Endothelial cell of umbilical vein (primary cell): ENCODE measurements around the gene TCERG1L. TPM values are rescaled to one million over a fixed set of nuclear protein-coding genes. Genes with fewer than 3 reads are reported as not detected.

Experiments used
- BruUV-seq: library from RNA; stranded (reverse); fragments of 400-500 nt; replicated peaks from 2 replicates; lab custom pipeline; 2021; lab: Mats Ljungman, UMichigan
- CTCF ChIA-PET: fragments of 300-600, 350-600 bp; sonication (Branson Sonifier 250); formaldehyde crosslinking; loops from one replicate; lab custom pipeline; 2021; ENCODE audit warnings: antibody characterized with exemption, inconsistent platforms; lab: Charles Lee
- POLR2A ChIA-PET: fragments of 300-600, 350-600 bp; sonication (Branson Sonifier 250); formaldehyde crosslinking; loops from one replicate; lab custom pipeline; 2021; ENCODE audit warnings: antibody characterized with exemption, inconsistent platforms; lab: Charles Lee
- DNase-seq: peaks from one replicate; pipeline ENCODE4 v3.0.0-alpha.2; 2011; ENCODE audit warnings: low read depth, low spot score
- FAIRE-seq: peaks from 2 replicates; lab custom pipeline; 2011; peaks lifted over from hg19 to GRCh38; lab: Jason Lieb, UNC
- H2AFZ ChIP-seq: 2 replicates; pipeline ENCODE4 v1.6.0; 2012; ENCODE audit warnings: low read depth, low read length, control low read depth, inconsistent platforms
- H3K27ac ChIP-seq: 2 replicates; pipeline ENCODE4 v1.5.1; 2011; ENCODE audit warnings: low read depth, mild to moderate bottlenecking, control low read depth, low read length, moderate library complexity; ENCODE audit not compliant: insufficient read depth
- H3K27me3 ChIP-seq, 2 experiments: 2 replicates each; pipeline versions ENCODE4 v1.6.0 to v1.6.1; 2011; ENCODE audit warnings: low read length in 2 of 2, mixed read lengths in 1 of 2; ENCODE audit not compliant: control insufficient read depth in 2 of 2, insufficient read depth in 2 of 2
- H3K36me3 ChIP-seq, 2 experiments: 2 replicates in 1 of 2; 3 replicates in 1 of 2; pipeline ENCODE4 v1.5.1; 2011; ENCODE audit warnings: low read length in 2 of 2, mild to moderate bottlenecking in 1 of 2, moderate library complexity in 1 of 2; ENCODE audit not compliant: control insufficient read depth in 2 of 2, insufficient read depth in 2 of 2; ENCODE audit errors: extremely low read depth in 1 of 2
- H3K4me1 ChIP-seq: 3 replicates; pipeline ENCODE4 v1.5.1; 2011; ENCODE audit warnings: mild to moderate bottlenecking, low read length; ENCODE audit not compliant: control insufficient read depth, insufficient read depth; ENCODE audit errors: extremely low read depth
- H3K4me2 ChIP-seq: 2 replicates; pipeline ENCODE4 v1.6.1; 2011; ENCODE audit warnings: low read length, control low read depth, mixed read lengths; ENCODE audit not compliant: insufficient read depth
- H3K4me3 ChIP-seq, 3 experiments: fragments of 200-600 bp in 1 of 3; sonication (generic), shearing (Covaris generic) in 1 of 3; replicated peaks in 1 of 3; 2 replicates each; pipeline ENCODE4 v1.5.1; 2011 to 2016; ENCODE audit warnings: control low read depth in 3 of 3, low read length in 3 of 3, mild to moderate bottlenecking in 2 of 3, inconsistent platforms in 1 of 3, low read depth in 1 of 3, moderate library complexity in 1 of 3; ENCODE audit not compliant: insufficient read depth in 1 of 3
- H3K79me2 ChIP-seq: 2 replicates; pipeline ENCODE4 v1.6.0; 2012; ENCODE audit warnings: low read length, inconsistent platforms; ENCODE audit not compliant: control insufficient read depth, insufficient read depth
- H3K9ac ChIP-seq: replicated peaks from 2 replicates; pipeline ENCODE3; 2011; ENCODE audit warnings: low read length, control low read depth; ENCODE audit not compliant: insufficient read depth; ENCODE audit errors: extremely low read depth
- H3K9me1 ChIP-seq: replicated peaks from 3 replicates; pipeline ENCODE4 v1.6.0; 2011; ENCODE audit warnings: mild to moderate bottlenecking, low read length; ENCODE audit not compliant: control insufficient read depth, insufficient read depth; ENCODE audit errors: extremely low read depth
- H3K9me3 ChIP-seq: replicated peaks from 2 replicates; pipeline ENCODE4 v1.5.1; 2012; ENCODE audit warnings: low read length, inconsistent platforms; ENCODE audit not compliant: control insufficient read depth, insufficient read depth
- H4K20me1 ChIP-seq: replicated peaks from 2 replicates; pipeline ENCODE3; 2011; ENCODE audit warnings: mild to moderate bottlenecking, low read length; ENCODE audit not compliant: control insufficient read depth, insufficient read depth; ENCODE audit errors: extremely low read depth
- EZH2 ChIP-seq: IDR thresholded peaks from 2 replicates; pipeline ENCODE4 v1.6.1; 2012; ENCODE audit warnings: borderline replicate concordance, low read depth, mild to moderate bottlenecking, moderate library complexity, low read length, inconsistent platforms; ENCODE audit not compliant: severe bottlenecking
- FOS ChIP-seq: IDR thresholded peaks from 2 replicates; pipeline ENCODE4 v1.6.1; 2011; ENCODE audit warnings: mild to moderate bottlenecking, low read length, moderate library complexity, borderline replicate concordance; ENCODE audit not compliant: insufficient read depth
- GATA2 ChIP-seq: IDR thresholded peaks from 2 replicates; pipeline ENCODE4 v1.7.0; 2011; ENCODE audit warnings: low read depth, mild to moderate bottlenecking, moderate library complexity, mixed read lengths, low read length; ENCODE audit not compliant: insufficient read length, insufficient read depth
- JUN ChIP-seq: IDR thresholded peaks from 2 replicates; pipeline ENCODE4 v1.6.1; 2011; ENCODE audit warnings: borderline replicate concordance, low read depth; ENCODE audit not compliant: insufficient read length, insufficient read depth
- MYC ChIP-seq: IDR thresholded peaks from one replicate; pipeline ENCODE4 v1.6.1; 2011; ENCODE audit warnings: mild to moderate bottlenecking, low read depth, low read length
- POLR2A ChIP-seq: IDR thresholded peaks from 2 replicates; pipeline ENCODE4 v1.6.1; 2012; ENCODE audit warnings: low read depth, mild to moderate bottlenecking, control low read depth, low read length
- POLR2AphosphoS5 ChIP-seq: IDR thresholded peaks from 2 replicates; pipeline ENCODE4 v1.6.1; 2012; ENCODE audit warnings: low read depth, mild to moderate bottlenecking, control low read depth, low read length, moderate library complexity; ENCODE audit not compliant: insufficient read depth
- dilution Hi-C: fragments of 300-500 bp; cut with MboI; formaldehyde crosslinking; loops from one replicate; pipeline ENCODE4 v1.15.0; 2019; ENCODE audit warnings: low sequenced_read_pairs; ENCODE audit not compliant: extremely low pct_ligation_motif_present
- intact Hi-C: fragments of 100-400 bp; cut with micrococcal nuclease; formaldehyde crosslinking; loops from one replicate; pipeline ENCODE4 v1.10.0; 2022
- polyA plus RNA-seq, 4 experiments: library from polyadenylated mRNA; depleted of rRNA in 3 of 4; stranded (reverse) in 3 of 4; unstranded in 1 of 4; fragments of >200 nt; gene quantifications; 2 replicates each; pipeline versions ENCODE4 v1.2.1 to v1.2.3, GENCODE V29; 2011 to 2012; ENCODE audit warnings: missing spikeins in 1 of 4
- total RNA-seq: library from RNA; stranded (reverse); gene quantifications from 2 replicates; pipeline ENCODE4 v1.2.3, GENCODE V29; 2021
- TF ChIP-seq, protein P1 (sequence below), 2 donors: IDR thresholded peaks; 1 replicate in 1 of 2; 2 replicates in 1 of 2; pipeline ENCODE4 v1.5.1; 2011; ENCODE audit warnings: low read length in 2 of 2, mild to moderate bottlenecking in 2 of 2, moderate library complexity in 2 of 2, control low read depth in 1 of 2, inconsistent platforms in 1 of 2, low read depth in 1 of 2; ENCODE audit not compliant: insufficient read depth in 1 of 2; ENCODE audit errors: extremely low read depth in 1 of 2

The TCERG1L gene
- total and polyA plus RNA-seq, 2 donors (not counting 3 experiments of a cell fraction or from before 2014, with no cell fraction given) = not detected

DNA sequence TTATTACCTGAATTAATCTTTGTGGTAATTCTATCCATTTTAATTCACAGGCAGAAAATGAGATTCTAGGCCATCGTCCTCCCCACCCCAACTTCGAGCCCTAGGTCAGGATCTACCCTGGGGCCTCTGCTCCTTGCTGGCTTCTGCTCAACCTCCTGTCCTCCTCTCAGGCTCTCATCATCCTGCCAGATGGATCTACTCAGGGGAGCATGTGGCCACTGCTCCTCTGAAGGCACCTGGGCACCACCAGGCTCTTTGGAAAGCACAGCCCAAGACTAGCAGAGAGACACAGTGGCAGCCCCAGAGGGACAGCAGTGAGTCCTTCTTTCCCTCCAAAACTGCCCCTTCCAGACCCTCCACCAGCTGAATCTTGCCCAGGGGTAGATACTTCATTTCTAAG lies 248.2 kb downstream of the TCERG1L start:
- no peaks in the 10 kb centered on the region for H3K79me2 ChIP-seq
- H3K27me3 ChIP-seq = no peaks in the 10 kb centered on the region
- POLR2A ChIA-PET = no interaction called here
- no peak overlapping the region for H3K27ac ChIP-seq
- H3K9me3 ChIP-seq = peaks cover 4% of the 10 kb centered on the region
- H3K9me1 ChIP-seq = no peaks in the 10 kb centered on the region
- CTCF ChIA-PET = no interaction called here
- BruUV-seq = no TSS peak
- FAIRE-seq (no peak), DNase-seq (no peak)
- no peak overlapping the region for H2AFZ ChIP-seq
- H3K4me2 ChIP-seq = no peak overlapping the region
- no peaks in the 10 kb centered on the region for H3K36me3 ChIP-seq
- intact Hi-C loops = no loop called here
- no peak for TF ChIP-seq JUN
- TF ChIP-seq POLR2AphosphoS5 = no peak
- TF ChIP-seq, protein P1, sequence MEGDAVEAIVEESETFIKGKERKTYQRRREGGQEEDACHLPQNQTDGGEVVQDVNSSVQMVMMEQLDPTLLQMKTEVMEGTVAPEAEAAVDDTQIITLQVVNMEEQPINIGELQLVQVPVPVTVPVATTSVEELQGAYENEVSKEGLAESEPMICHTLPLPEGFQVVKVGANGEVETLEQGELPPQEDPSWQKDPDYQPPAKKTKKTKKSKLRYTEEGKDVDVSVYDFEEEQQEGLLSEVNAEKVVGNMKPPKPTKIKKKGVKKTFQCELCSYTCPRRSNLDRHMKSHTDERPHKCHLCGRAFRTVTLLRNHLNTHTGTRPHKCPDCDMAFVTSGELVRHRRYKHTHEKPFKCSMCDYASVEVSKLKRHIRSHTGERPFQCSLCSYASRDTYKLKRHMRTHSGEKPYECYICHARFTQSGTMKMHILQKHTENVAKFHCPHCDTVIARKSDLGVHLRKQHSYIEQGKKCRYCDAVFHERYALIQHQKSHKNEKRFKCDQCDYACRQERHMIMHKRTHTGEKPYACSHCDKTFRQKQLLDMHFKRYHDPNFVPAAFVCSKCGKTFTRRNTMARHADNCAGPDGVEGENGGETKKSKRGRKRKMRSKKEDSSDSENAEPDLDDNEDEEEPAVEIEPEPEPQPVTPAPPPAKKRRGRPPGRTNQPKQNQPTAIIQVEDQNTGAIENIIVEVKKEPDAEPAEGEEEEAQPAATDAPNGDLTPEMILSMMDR (IDR thresholded peaks at IDR 0.05; ENCODE audit: extremely low read depth in 1 of 2, insufficient read depth in 1 of 2, low read depth in 1 of 2, low read length in 2 of 2) = no peak
- H3K4me1 ChIP-seq = no peaks in the 10 kb centered on the region
- H3K4me3 ChIP-seq = no peak overlapping the region
- dilution Hi-C loops = no loop called here
- H3K9ac ChIP-seq = no peak overlapping the region
- no peaks in the 10 kb centered on the region for H4K20me1 ChIP-seq

GRCh38 chr10:131062621-131063260 lies 248.8 kb downstream of the TCERG1L start:
- Histone ChIP-seq H3K9me1 (no peaks in the 10 kb centered on the region), H3K4me1 (no peaks in the 10 kb centered on the region), H3K27ac (no peak overlapping the region), H3K4me2 (no peak overlapping the region), H3K79me2 (no peaks in the 10 kb centered on the region), H3K36me3 (no peaks in the 10 kb centered on the region), H2AFZ (no peak overlapping the region), H3K4me3 (no peak overlapping the region), H3K9me3 (peaks cover 4% of the 10 kb centered on the region), H4K20me1 (no peaks in the 10 kb centered on the region), H3K9ac (no peak overlapping the region), H3K27me3 (no peaks in the 10 kb centered on the region)
- TF ChIP-seq EZH2 (no peak), FOS (no peak), POLR2AphosphoS5 (no peak), MYC (no peak), JUN (no peak), POLR2A (no peak), GATA2 (no peak)
- intact Hi-C loops = no loop called here
- dilution Hi-C loops = no loop called here
- DNase-seq (no peak), FAIRE-seq (no peak)
- POLR2A ChIA-PET = no interaction called here
- no TSS peak for BruUV-seq
- CTCF ChIA-PET = no interaction called here
